Neuronal stem cell (in vitro differentiated cells): ENCODE results near the gene MAML2.
A peak's percentile ranks its signal among the peaks of the same experiment; 100 is the strongest.

ENCODE experiments used
- DNase-seq: peaks from one replicate; pipeline ENCODE4 v3.0.0-alpha.2; 2013; ENCODE audit warnings: low spot score
- H2AFZ ChIP-seq: one replicate; pipeline ENCODE4 v1.6.1; 2013; ENCODE audit warnings: mild to moderate bottlenecking, low read length, inconsistent platforms
- H2AK5ac ChIP-seq: 2 replicates; pipeline ENCODE4 v1.6.1; 2013; ENCODE audit warnings: low read depth, mild to moderate bottlenecking, inconsistent platforms, low read length, moderate library complexity, mixed read lengths
- H2BK120ac ChIP-seq: 2 replicates; pipeline ENCODE4 v1.6.1; 2013; ENCODE audit warnings: low read depth, mild to moderate bottlenecking, inconsistent platforms, low read length, moderate library complexity, mixed read lengths
- H2BK12ac ChIP-seq: one replicate; pipeline ENCODE4 v1.6.1; 2013; ENCODE audit warnings: low read length, inconsistent platforms
- H2BK15ac ChIP-seq: 2 replicates; pipeline ENCODE4 v1.6.1; 2013; ENCODE audit warnings: mild to moderate bottlenecking, low read length, inconsistent platforms, mixed read lengths
- H2BK5ac ChIP-seq: one replicate; pipeline ENCODE4 v1.6.1; 2013; ENCODE audit warnings: inconsistent platforms, mild to moderate bottlenecking, low read length, moderate library complexity
- H3K14ac ChIP-seq: one replicate; pipeline ENCODE4 v1.6.1; 2013; ENCODE audit warnings: low read length, inconsistent platforms
- H3K18ac ChIP-seq: 2 replicates; pipeline ENCODE4 v1.6.1; 2013; ENCODE audit warnings: low read length, inconsistent platforms
- H3K23ac ChIP-seq: 2 replicates; pipeline ENCODE4 v1.6.1; 2013; ENCODE audit warnings: low read depth, mild to moderate bottlenecking, mixed read lengths, low read length, inconsistent platforms; ENCODE audit not compliant: poor library complexity
- H3K27ac ChIP-seq: replicated peaks from 3 replicates; pipeline ENCODE4 v1.5.1; 2013; ENCODE audit warnings: low read length, inconsistent platforms
- H3K27me3 ChIP-seq, 3 experiments: 2 replicates each; pipeline ENCODE4 v1.6.1; 2013; ENCODE audit warnings: low read length in 3 of 3, mild to moderate bottlenecking in 2 of 3, inconsistent platforms in 1 of 3, low read depth in 1 of 3, mixed read lengths in 1 of 3, moderate library complexity in 1 of 3; ENCODE audit not compliant: control insufficient read depth in 3 of 3, insufficient read depth in 3 of 3
- H3K36me3 ChIP-seq, 2 donors: replicated peaks in 1 of 2; 2 replicates each; pipeline ENCODE4 v1.6.1; 2013; ENCODE audit warnings: low read length in 2 of 2; ENCODE audit not compliant: control insufficient read depth in 2 of 2, insufficient read depth in 2 of 2
- H3K4ac ChIP-seq: 2 replicates; pipeline ENCODE4 v1.6.1; 2013; ENCODE audit warnings: inconsistent platforms, mild to moderate bottlenecking, low read length, moderate library complexity
- H3K4me1 ChIP-seq, 2 donors: 1 replicate in 1 of 2; 2 replicates in 1 of 2; pipeline ENCODE4 v1.6.1; 2013; ENCODE audit warnings: low read length in 2 of 2, low read depth in 1 of 2; ENCODE audit not compliant: control insufficient read depth in 2 of 2, insufficient read depth in 1 of 2
- H3K4me2 ChIP-seq: one replicate; pipeline ENCODE4 v1.6.1; 2013; ENCODE audit warnings: mild to moderate bottlenecking, low read length, inconsistent platforms; ENCODE audit not compliant: insufficient read depth, poor library complexity, severe bottlenecking
- H3K4me3 ChIP-seq, 2 donors: 2 replicates each; pipeline ENCODE4 v1.5.1; 2013; ENCODE audit warnings: low read length in 2 of 2, mild to moderate bottlenecking in 2 of 2, inconsistent platforms in 1 of 2, moderate library complexity in 1 of 2
- H3K79me1 ChIP-seq: one replicate; pipeline ENCODE4 v1.6.1; 2013; ENCODE audit warnings: low read depth, mild to moderate bottlenecking, inconsistent platforms, low read length, moderate library complexity
- H3K9ac ChIP-seq: one replicate; pipeline ENCODE4 v1.6.1; 2013; ENCODE audit warnings: mild to moderate bottlenecking, low read depth, low read length, inconsistent platforms; ENCODE audit not compliant: poor library complexity
- H3K9me3 ChIP-seq, 2 donors: replicated peaks in 1 of 2; 2 replicates each; pipeline versions ENCODE3 to v1.6.1; 2013; ENCODE audit warnings: low read length in 2 of 2, mild to moderate bottlenecking in 2 of 2, inconsistent platforms in 1 of 2, low read depth in 1 of 2, mixed read lengths in 1 of 2, moderate library complexity in 1 of 2; ENCODE audit not compliant: control insufficient read depth in 2 of 2, insufficient read depth in 1 of 2
- H4K8ac ChIP-seq: one replicate; pipeline ENCODE4 v1.6.1; 2013; ENCODE audit warnings: low read depth, mild to moderate bottlenecking, inconsistent platforms, low read length, moderate library complexity
- H4K91ac ChIP-seq: one replicate; pipeline ENCODE4 v1.6.1; 2013; ENCODE audit warnings: low read length, low read depth, mild to moderate bottlenecking, inconsistent platforms; ENCODE audit not compliant: poor library complexity
- WGBS, 2 donors: extraction: QIAGEN DNeasy Blood & Tissue Kit; methylation state at CpG; one replicate each; pipeline ENCODE4 v1.1.7; 2013; ENCODE audit warnings: missing lambda C conversion rate in 2 of 2, mixed read lengths in 1 of 2; ENCODE audit not compliant: insufficient read length in 2 of 2, insufficient replicate concordance in 1 of 2; ENCODE audit errors: extremely low coverage in 2 of 2; 5-methylcytosine and 5-hydroxymethylcytosine counted together

Gene MAML2

GRCh38 chr11:96103102-96103501 lies 239.9 kb downstream of the MAML2 start:
- Histone ChIP-seq H3K9me3 (peaks cover 0 to 4% of the 10 kb centered on the region in 2 donors), H2BK12ac (no peak overlapping the region), H3K23ac (no peak overlapping the region), H3K36me3 (no peaks in the 10 kb centered on the region), H2AK5ac (no peak overlapping the region), H2AFZ (no peak overlapping the region), H4K8ac (no peak overlapping the region), H2BK15ac (no peak overlapping the region), H3K4me3 (no peak overlapping the region), H3K27ac (no peak overlapping the region), H3K14ac (no peak overlapping the region), H2BK120ac (no peak overlapping the region), H3K4ac (no peak overlapping the region), H3K4me2 (no peak overlapping the region), H2BK5ac (no peak overlapping the region), H4K91ac (no peak overlapping the region), H3K4me1 (peaks cover 11 to 17% of the 10 kb centered on the region in 2 donors), H3K79me1 (no peaks in the 10 kb centered on the region), H3K9ac (no peak overlapping the region), H3K18ac (no peak overlapping the region), H3K27me3 (no peaks in the 10 kb centered on the region)
- DNase-seq: no peak
- no CpG with 5 or more reads among the region's 1 CpG for WGBS, 2 donors

GRCh38 chr11:96102664-96103078 lies 240.3 kb downstream of the MAML2 start:
- Histone ChIP-seq H3K18ac (no peak overlapping the region), H2BK12ac (no peak overlapping the region), H3K23ac (no peak overlapping the region), H3K4ac (no peak overlapping the region), H3K4me2 (no peak overlapping the region), H2BK15ac (no peak overlapping the region), H3K79me1 (no peaks in the 10 kb centered on the region), H3K4me3 (no peak overlapping the region), H3K27ac (no peak overlapping the region), H4K91ac (no peak overlapping the region), H2BK120ac (no peak overlapping the region), H3K14ac (no peak overlapping the region), H3K9ac (no peak overlapping the region), H2AK5ac (no peak overlapping the region), H2AFZ (no peak overlapping the region), H2BK5ac (no peak overlapping the region), H3K27me3 (no peaks in the 10 kb centered on the region), H3K36me3 (no peaks in the 10 kb centered on the region), H3K4me1 (peaks cover 14 to 18% of the 10 kb centered on the region in 2 donors), H4K8ac (no peak overlapping the region), H3K9me3 (peaks cover 0 to 4% of the 10 kb centered on the region in 2 donors)
- no peak for DNase-seq
- no CpG with 5 or more reads among the region's 2 CpGs for WGBS, 2 donors

DNA sequence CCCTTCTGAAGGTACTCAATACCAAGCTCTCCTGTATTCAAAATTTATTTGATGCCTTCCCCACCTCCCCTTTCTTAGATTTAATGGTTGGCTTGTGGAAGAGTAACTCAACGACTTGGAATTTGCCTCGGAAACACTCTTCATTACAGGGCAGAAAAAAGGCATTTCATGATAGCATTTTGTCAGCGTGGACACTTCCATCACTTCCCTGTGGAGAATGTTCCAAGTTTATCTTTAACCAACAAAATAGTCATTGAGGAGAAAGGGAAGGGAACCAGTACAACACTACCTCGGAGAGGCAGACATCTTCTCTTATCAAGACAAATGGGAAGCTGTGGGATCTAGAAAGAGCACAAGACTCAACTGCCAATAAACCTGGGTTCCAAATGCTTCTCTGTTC lies 241.8 kb downstream of the MAML2 start:
- H3K9ac ChIP-seq: no peak overlapping the region
- no peak overlapping the region for H2BK120ac ChIP-seq
- DNase-seq: no peak
- no peak overlapping the region for H2AK5ac ChIP-seq
- H3K79me1 ChIP-seq: no peaks in the 10 kb centered on the region
- no peak overlapping the region for H2BK5ac ChIP-seq
- H3K9me3 ChIP-seq: peaks cover 0 to 4% of the 10 kb centered on the region in 2 donors
- H3K4ac ChIP-seq: no peak overlapping the region
- H3K4me2 ChIP-seq: no peak overlapping the region
- no peak overlapping the region for H3K27ac ChIP-seq
- H3K14ac ChIP-seq: no peak overlapping the region
- H3K18ac ChIP-seq: no peak overlapping the region
- no peak overlapping the region for H2AFZ ChIP-seq
- H4K8ac ChIP-seq: no peak overlapping the region
- H3K23ac ChIP-seq: no peak overlapping the region
- H2BK15ac ChIP-seq: no peak overlapping the region
- no peaks in the 10 kb centered on the region for H3K27me3 ChIP-seq
- no CpG with 5 or more reads among the region's 4 CpGs for WGBS, 2 donors
- no peak overlapping the region for H2BK12ac ChIP-seq
- H3K4me3 ChIP-seq: no peak overlapping the region
- H3K4me1 ChIP-seq: peaks cover 12 to 14% of the 10 kb centered on the region in 2 donors
- H3K36me3 ChIP-seq: no peaks in the 10 kb centered on the region
- no peak overlapping the region for H4K91ac ChIP-seq

DNA sequence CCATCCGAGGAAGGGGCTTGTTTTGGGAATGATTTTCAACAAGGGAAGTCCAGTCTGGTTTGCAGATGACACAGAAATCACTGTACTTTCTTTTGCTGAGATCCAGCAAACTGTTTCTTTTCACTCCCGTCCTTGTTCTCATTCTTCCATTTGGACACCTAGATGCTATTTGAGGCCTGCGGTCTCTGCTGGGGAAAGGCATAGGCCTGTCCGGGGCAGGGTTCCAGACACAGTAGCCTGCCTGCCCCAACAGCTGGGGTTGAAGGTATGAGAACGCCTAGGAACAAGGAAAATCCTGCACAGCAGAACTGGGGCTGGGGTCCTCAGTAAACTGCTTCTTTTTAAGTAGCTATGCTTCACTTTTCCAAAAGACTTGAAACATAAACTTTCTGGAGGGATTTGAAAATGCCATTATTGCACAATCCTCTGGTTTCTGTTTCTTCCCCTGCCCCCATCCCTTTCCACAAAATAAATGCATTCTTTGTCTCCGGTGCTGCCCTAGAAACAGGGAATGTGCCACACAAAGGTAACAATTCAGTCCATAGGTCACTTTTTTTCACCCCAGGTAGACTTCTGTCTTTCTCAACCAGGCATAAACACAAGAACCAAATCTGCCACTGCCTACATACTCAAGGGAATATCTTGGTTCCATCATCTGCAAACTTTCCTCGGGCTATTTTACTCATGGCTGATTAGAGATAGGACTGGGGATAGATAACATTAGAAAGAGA lies 244.3 kb downstream of the MAML2 start:
- H3K27ac ChIP-seq: peak overlapping the region; percentile 20
- no peak overlapping the region for H3K9ac ChIP-seq
- H3K4me3 ChIP-seq: no peak overlapping the region
- no peak overlapping the region for H4K8ac ChIP-seq
- peaks cover 13 to 14% of the 10 kb centered on the region in 2 donors for H3K4me1 ChIP-seq
- H2BK5ac ChIP-seq: no peak overlapping the region
- no peak overlapping the region for H3K23ac ChIP-seq
- WGBS, 2 donors: no CpG with 5 or more reads among the region's 7 CpGs
- no peaks in the 10 kb centered on the region for H3K27me3 ChIP-seq
- H2BK12ac ChIP-seq: no peak overlapping the region
- no peak overlapping the region for H2BK120ac ChIP-seq
- H3K79me1 ChIP-seq: no peaks in the 10 kb centered on the region
- no peak overlapping the region for H4K91ac ChIP-seq
- H3K36me3 ChIP-seq: no peaks in the 10 kb centered on the region
- H3K4me2 ChIP-seq: no peak overlapping the region
- no peak overlapping the region for H2AK5ac ChIP-seq
- H3K18ac ChIP-seq: peak overlapping the region; percentile 81
- H2AFZ ChIP-seq: no peak overlapping the region
- no peaks in the 10 kb centered on the region for H3K9me3 ChIP-seq
- H2BK15ac ChIP-seq: no peak overlapping the region
- DNase-seq: no peak
- H3K4ac ChIP-seq: no peak overlapping the region
- no peak overlapping the region for H3K14ac ChIP-seq
